ENCODE results near the gene DACT3. TPM values are rescaled to one million over a fixed set of nuclear protein-coding genes. Genes with fewer than 3 reads are reported as not detected.

DACT3 gene
- total RNA-seq, 2 donors from 2014 or later = 0.99 to 4.4 TPM

GRCh38 chr19:46617601-46618000 is 43.4 kb downstream of the DACT3 start:
- Histone ChIP-seq H3K9me3 (no peaks in the 10 kb centered on the region), H3K4me3 (no peak overlapping the region), H3K36me3 (replicated peaks in 1 of 2; ENCODE audit: insufficient read depth in 1 of 2, low read depth in 2 of 2) (no peaks in the 10 kb centered on the region), H3K27me3 (no peaks in the 10 kb centered on the region), H3K4me1 (peaks cover 49% of the 10 kb centered on the region), H3K27ac (peak overlapping the region; percentile 66 to 92 (median 76))
- peak in 1 of 4 donors; percentile 30 for DNase-seq
- intact Hi-C loops (cut with DNase I) = no loop called here
- 39 to 48% methylated on average over 6 of the region's 6 CpGs for WGBS, 2 donors
- ATAC-seq = no peak
- TF ChIP-seq, protein P1, sequence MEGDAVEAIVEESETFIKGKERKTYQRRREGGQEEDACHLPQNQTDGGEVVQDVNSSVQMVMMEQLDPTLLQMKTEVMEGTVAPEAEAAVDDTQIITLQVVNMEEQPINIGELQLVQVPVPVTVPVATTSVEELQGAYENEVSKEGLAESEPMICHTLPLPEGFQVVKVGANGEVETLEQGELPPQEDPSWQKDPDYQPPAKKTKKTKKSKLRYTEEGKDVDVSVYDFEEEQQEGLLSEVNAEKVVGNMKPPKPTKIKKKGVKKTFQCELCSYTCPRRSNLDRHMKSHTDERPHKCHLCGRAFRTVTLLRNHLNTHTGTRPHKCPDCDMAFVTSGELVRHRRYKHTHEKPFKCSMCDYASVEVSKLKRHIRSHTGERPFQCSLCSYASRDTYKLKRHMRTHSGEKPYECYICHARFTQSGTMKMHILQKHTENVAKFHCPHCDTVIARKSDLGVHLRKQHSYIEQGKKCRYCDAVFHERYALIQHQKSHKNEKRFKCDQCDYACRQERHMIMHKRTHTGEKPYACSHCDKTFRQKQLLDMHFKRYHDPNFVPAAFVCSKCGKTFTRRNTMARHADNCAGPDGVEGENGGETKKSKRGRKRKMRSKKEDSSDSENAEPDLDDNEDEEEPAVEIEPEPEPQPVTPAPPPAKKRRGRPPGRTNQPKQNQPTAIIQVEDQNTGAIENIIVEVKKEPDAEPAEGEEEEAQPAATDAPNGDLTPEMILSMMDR (IDR thresholded peaks at IDR 0.05) = no peak
- TF ChIP-seq POLR2A (IDR thresholded peaks at IDR 0.05) = no peak

DNA sequence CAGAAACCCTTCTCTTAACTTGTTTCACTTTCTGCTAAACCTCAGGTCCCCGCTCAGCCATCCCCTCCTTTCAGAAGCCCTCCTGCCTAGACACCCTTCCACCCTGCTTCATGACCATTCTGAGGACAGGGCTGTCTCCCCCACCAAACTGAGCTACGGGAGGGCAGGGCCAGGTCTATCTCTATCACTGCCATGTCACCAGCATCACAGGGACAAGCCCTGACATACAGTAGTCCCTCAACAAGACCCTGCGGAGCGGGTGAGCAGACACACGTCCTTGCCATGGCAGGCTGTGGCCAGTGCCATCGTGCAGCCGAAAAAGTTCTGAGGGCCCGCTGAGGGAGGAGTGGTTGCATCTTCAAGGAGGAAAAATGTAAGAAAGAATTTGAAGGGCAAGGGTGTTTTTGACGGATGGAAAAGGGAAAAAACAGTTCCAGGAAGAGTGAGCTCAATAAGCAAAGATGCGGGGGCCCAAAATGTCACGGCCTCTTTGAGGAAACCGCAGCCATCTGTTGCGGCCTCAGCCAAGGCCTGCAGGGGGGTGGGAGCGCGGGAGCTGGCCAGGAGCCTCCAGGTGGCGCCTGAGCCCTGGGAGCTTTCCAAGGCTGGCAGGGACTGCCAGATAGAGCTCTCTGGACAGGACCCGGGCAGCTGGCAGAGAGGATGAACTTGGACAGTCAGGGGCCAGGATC is 44.2 kb downstream of the DACT3 start:
- intact Hi-C loops (cut with DNase I) = no loop called here

GRCh38 chr19:46615966-46616365 is 45.0 kb downstream of the DACT3 start:
- Histone ChIP-seq H3K9me3 (no peaks in the 10 kb centered on the region), H3K36me3 (replicated peaks in 1 of 2; ENCODE audit: insufficient read depth in 1 of 2, low read depth in 2 of 2) (no peaks in the 10 kb centered on the region), H3K4me1 (peaks cover 49% of the 10 kb centered on the region), H3K27me3 (no peaks in the 10 kb centered on the region), H3K27ac (no peak overlapping the region), H3K4me3 (no peak overlapping the region)
- 59 to 62% methylated on average over 9 to 10 of the region's 10 CpGs for WGBS, 2 donors
- ATAC-seq = no peak
- TF ChIP-seq, protein P1 (IDR thresholded peaks at IDR 0.05) = no peak
- intact Hi-C loops (cut with DNase I) = no loop called here
- peak in 1 of 4 donors; percentile 35 for DNase-seq

More for the DNA sequence above, 44.2 kb downstream of the DACT3 start:
- ATAC-seq (peak; percentile 74), DNase-seq (peak; percentile 90 to 96 (median 94))
- 18 to 25% methylated on average over 13 to 16 of the region's 17 CpGs for WGBS, 2 donors
- no peaks in the 10 kb centered on the region for H3K27me3 ChIP-seq
- peak overlapping the region; percentile 66 to 92 (median 76) for H3K27ac ChIP-seq
- H3K36me3 ChIP-seq (replicated peaks in 1 of 2; ENCODE audit: insufficient read depth in 1 of 2, low read depth in 2 of 2) = no peaks in the 10 kb centered on the region
- H3K9me3 ChIP-seq = no peaks in the 10 kb centered on the region
- TF ChIP-seq, protein P1 (IDR thresholded peaks at IDR 0.05) = peak; percentile 35 to 82 (median 69)
- peak in 1 of 3 donors; percentile 10 for TF ChIP-seq POLR2A (IDR thresholded peaks at IDR 0.05)
- H3K4me3 ChIP-seq = no peak overlapping the region
- peaks cover 49% of the 10 kb centered on the region for H3K4me1 ChIP-seq

DNA sequence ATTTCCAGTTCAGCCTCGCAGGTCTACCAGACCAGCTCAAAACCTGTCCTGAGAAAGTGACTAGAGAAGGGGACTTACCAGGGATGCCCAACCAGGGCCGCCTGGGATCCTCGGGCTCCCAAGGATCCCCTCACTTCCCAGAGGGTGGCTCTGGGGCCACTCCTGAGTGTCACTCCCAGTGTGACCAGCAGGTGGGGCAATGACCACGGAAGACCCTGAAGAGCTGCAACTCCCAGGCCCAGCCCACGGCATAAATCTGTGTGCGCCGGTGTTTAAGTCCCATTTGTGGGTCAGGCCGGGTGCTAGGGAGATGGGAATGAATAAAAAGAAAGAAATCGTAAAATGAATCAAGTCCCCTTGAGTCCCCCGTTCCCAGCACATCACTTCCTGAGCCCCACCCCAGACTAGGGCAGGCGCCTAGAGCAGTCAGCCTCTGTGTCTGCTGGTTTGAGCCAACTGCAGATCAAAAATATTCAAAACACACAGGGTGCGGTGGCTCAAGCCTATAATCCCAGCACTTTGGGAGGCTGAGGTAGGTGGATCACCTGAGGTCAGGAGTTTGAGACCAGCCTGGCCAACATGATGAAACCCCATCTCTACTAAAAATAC is 46.8 kb downstream of the DACT3 start:
- TF ChIP-seq, protein P1 (IDR thresholded peaks at IDR 0.05) = peak; percentile 83 to 89 (median 87)
- no peak for TF ChIP-seq POLR2A (IDR thresholded peaks at IDR 0.05)
- no peak overlapping the region for H3K4me3 ChIP-seq
- peak; percentile 51 for ATAC-seq

More for the DNA sequence above, 46.8 kb downstream of the DACT3 start:
- Histone ChIP-seq H3K4me1 (peaks cover 40% of the 10 kb centered on the region), H3K36me3 (replicated peaks in 1 of 2; ENCODE audit: insufficient read depth in 1 of 2, low read depth in 2 of 2) (peaks cover 6% of the 10 kb centered on the region in 2 donors), H3K9me3 (no peaks in the 10 kb centered on the region), H3K27me3 (no peaks in the 10 kb centered on the region), H3K27ac (no peak overlapping the region)
- 11 to 16% methylated on average over 12 of the region's 12 CpGs for WGBS, 2 donors
- DNase-seq = peak; percentile 85 to 91 (median 88)
- intact Hi-C loops (cut with DNase I) = loop anchor here (5.0 kb wide), 1 partner anchor 53 kb away; no protein-coding TSS in a partner anchor
